Measurements from ENCODE around the gene NOS1. TPM values are rescaled to one million over a fixed set of nuclear protein-coding genes. Genes with fewer than 3 reads are reported as not detected.

Gene NOS1
- total and polyA plus RNA-seq, 7 experiments from 2014 or later: not detected

- no peak for ATAC-seq
- peaks cover 0 to 11% (median 2%) of the 10 kb centered on the region in 11 donors for H3K9me3 Mint-ChIP-seq
- Histone ChIP-seq H3K27me3 (ENCODE audit: control insufficient read depth in 2 of 2, insufficient read depth in 2 of 2, low read length in 2 of 2) (no peaks in the 10 kb centered on the region), H3K4me3 (ENCODE audit: low read length) (no peak overlapping the region), H3K4me1 (ENCODE audit: control insufficient read depth in 2 of 2, insufficient read depth in 2 of 2, low read length in 2 of 2) (no peaks in the 10 kb centered on the region), H3K36me3 (ENCODE audit: control insufficient read depth in 2 of 3, insufficient read depth in 3 of 3, low read length in 3 of 3) (no peaks in the 10 kb centered on the region), H3K9me3 (ENCODE audit: control insufficient read depth in 2 of 3, low read length in 3 of 3) (no peaks in the 10 kb centered on the region), H3K27ac (ENCODE audit: low read depth, low read length) (no peak overlapping the region)
- no peaks in the 10 kb centered on the region for H3K4me1 Mint-ChIP-seq
- intact Hi-C loops (cut with micrococcal nuclease): no loop called here
- no peak overlapping the region for H3K4me3 Mint-ChIP-seq
- H3K36me3 Mint-ChIP-seq: no peaks in the 10 kb centered on the region
- no peak overlapping the region for H3K27ac Mint-ChIP-seq
- ChIA-PET CTCF (no interaction called here), POLR2A (no interaction called here)
- H3K27me3 Mint-ChIP-seq: peaks cover 0 to 13% (median 0%) of the 10 kb centered on the region in 5 donors
- no peak for DNase-seq
Observed at GRCh38 chr12:117350140-117350539, 11.3 kb downstream of the NOS1 start.

DNA sequence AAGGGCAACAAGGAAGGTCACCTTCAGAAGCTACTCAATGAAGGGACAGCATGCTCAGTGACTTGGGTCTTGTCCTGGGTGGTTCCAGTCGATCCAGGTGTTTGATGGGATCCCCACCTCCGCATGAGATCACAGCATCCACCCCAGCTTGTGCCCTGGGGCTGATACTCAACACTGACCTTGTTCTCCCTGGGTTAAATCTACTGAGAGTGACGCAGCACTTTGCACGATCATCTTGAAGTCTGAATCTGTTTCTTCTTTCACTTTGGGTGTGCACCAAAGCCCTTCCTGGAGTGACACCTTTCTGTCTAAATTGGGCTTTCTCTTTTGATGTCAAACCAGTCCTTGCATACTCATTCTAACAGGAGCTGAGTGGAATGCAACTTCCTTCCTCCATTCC lies 13.8 kb downstream of the NOS1 start:
- intact Hi-C loops (cut with micrococcal nuclease): no loop called here
- Mint-ChIP-seq H3K36me3 (peaks cover 0 to 3% (median 0%) of the 10 kb centered on the region in 5 donors), H3K27ac (no peak overlapping the region), H3K4me1 (peaks cover 0 to 2% (median 0%) of the 10 kb centered on the region in 7 donors), H3K27me3 (peaks cover 0 to 8% (median 6%) of the 10 kb centered on the region in 5 donors), H3K9me3 (peaks cover 0 to 17% (median 3%) of the 10 kb centered on the region in 11 donors), H3K4me3 (no peak overlapping the region)
- CTCF ChIA-PET: no interaction called here
- POLR2A ChIA-PET: no interaction called here
- H3K4me1 ChIP-seq (ENCODE audit: control insufficient read depth in 2 of 2, insufficient read depth in 2 of 2, low read length in 2 of 2): no peaks in the 10 kb centered on the region
- no peaks in the 10 kb centered on the region for H3K27me3 ChIP-seq (ENCODE audit: control insufficient read depth in 2 of 2, insufficient read depth in 2 of 2, low read length in 2 of 2)
- H3K9me3 ChIP-seq (ENCODE audit: control insufficient read depth in 2 of 3, low read length in 3 of 3): no peaks in the 10 kb centered on the region
- H3K27ac ChIP-seq (ENCODE audit: low read depth, low read length): no peak overlapping the region
- DNase-seq: no peak
- H3K36me3 ChIP-seq (ENCODE audit: control insufficient read depth in 2 of 3, insufficient read depth in 3 of 3, low read length in 3 of 3): no peaks in the 10 kb centered on the region
- no peak overlapping the region for H3K4me3 ChIP-seq (ENCODE audit: low read length)
- ATAC-seq: no peak

DNA sequence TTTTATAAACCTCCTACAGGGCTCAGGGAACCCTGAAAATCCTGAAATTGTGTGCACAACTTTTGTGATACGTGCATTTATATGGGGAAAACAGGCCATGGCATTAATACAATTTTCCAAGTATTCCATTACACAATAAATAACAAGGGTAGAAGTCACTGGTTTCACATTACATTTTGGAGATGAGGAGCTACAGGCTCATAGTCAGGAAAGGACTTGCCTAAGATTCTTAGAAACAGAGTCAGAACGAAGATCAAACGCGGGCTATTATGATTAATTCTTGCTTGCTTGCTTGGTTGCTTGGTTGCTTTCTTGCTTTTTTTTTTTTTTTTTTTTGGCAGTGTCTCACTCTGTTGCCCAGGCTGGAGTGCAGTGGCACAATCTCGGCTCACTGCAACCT lies 16.7 kb downstream of the NOS1 start:
- ChIA-PET CTCF (no interaction called here), POLR2A (no interaction called here)
- H3K27ac Mint-ChIP-seq: no peak overlapping the region

DNA sequence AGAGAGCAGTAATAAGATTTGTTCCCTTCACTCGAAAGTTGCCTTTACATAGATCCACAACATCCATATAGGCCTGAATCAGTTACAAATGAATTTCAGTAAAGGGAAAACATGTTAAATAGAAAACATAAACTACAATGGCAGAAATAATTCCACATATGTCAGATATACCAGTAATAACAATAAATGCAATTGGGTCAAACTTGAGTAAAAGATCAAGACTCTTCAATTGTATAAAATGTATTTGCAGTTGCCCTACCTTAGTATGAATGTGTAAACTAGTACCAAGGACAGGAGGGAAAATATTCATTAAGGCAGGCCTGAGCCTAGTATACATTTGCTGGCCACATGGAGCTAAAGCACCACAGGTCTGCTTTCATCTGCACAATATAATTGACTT lies 17.6 kb downstream of the NOS1 start:
- CTCF ChIA-PET: no interaction called here

More for the DNA sequence above, 16.7 kb downstream of the NOS1 start:
- Histone ChIP-seq H3K36me3 (ENCODE audit: control insufficient read depth in 2 of 3, insufficient read depth in 3 of 3, low read length in 3 of 3) (no peaks in the 10 kb centered on the region), H3K4me3 (ENCODE audit: low read length) (no peak overlapping the region), H3K4me1 (ENCODE audit: control insufficient read depth in 2 of 2, insufficient read depth in 2 of 2, low read length in 2 of 2) (no peaks in the 10 kb centered on the region), H3K27ac (ENCODE audit: low read depth, low read length) (no peak overlapping the region), H3K27me3 (ENCODE audit: control insufficient read depth in 2 of 2, insufficient read depth in 2 of 2, low read length in 2 of 2) (no peaks in the 10 kb centered on the region), H3K9me3 (ENCODE audit: control insufficient read depth in 2 of 3, low read length in 3 of 3) (no peaks in the 10 kb centered on the region)
- no peak overlapping the region for H3K4me3 Mint-ChIP-seq
- H3K36me3 Mint-ChIP-seq: peaks cover 0 to 7% (median 0%) of the 10 kb centered on the region in 5 donors
- H3K27me3 Mint-ChIP-seq: peaks cover 0 to 18% (median 13%) of the 10 kb centered on the region in 5 donors
- H3K4me1 Mint-ChIP-seq: peaks cover 0 to 8% (median 0%) of the 10 kb centered on the region in 7 donors
- H3K9me3 Mint-ChIP-seq: peaks cover 0 to 29% (median 6%) of the 10 kb centered on the region in 11 donors
- ATAC-seq: no peak
- DNase-seq: no peak
- intact Hi-C loops (cut with micrococcal nuclease): no loop called here

GRCh38 chr12:117343296-117343695 lies 18.1 kb downstream of the NOS1 start:
- Histone ChIP-seq H3K27me3 (ENCODE audit: control insufficient read depth in 2 of 2, insufficient read depth in 2 of 2, low read length in 2 of 2) (no peaks in the 10 kb centered on the region), H3K36me3 (ENCODE audit: control insufficient read depth in 2 of 3, insufficient read depth in 3 of 3, low read length in 3 of 3) (no peaks in the 10 kb centered on the region), H3K9me3 (ENCODE audit: control insufficient read depth in 2 of 3, low read length in 3 of 3) (no peaks in the 10 kb centered on the region), H3K4me1 (ENCODE audit: control insufficient read depth in 2 of 2, insufficient read depth in 2 of 2, low read length in 2 of 2) (no peaks in the 10 kb centered on the region), H3K27ac (ENCODE audit: low read depth, low read length) (no peak overlapping the region), H3K4me3 (ENCODE audit: low read length) (no peak overlapping the region)
- ChIA-PET CTCF (no interaction called here), POLR2A (no interaction called here)
- no peak for DNase-seq
- H3K4me1 Mint-ChIP-seq: peaks cover 0 to 8% (median 0%) of the 10 kb centered on the region in 7 donors
- intact Hi-C loops (cut with micrococcal nuclease): no loop called here
- H3K9me3 Mint-ChIP-seq: peaks cover 0 to 30% (median 6%) of the 10 kb centered on the region in 11 donors
- no peak overlapping the region for H3K4me3 Mint-ChIP-seq
- peaks cover 0 to 18% (median 16%) of the 10 kb centered on the region in 5 donors for H3K27me3 Mint-ChIP-seq
- no peak for ATAC-seq
- H3K27ac Mint-ChIP-seq: no peak overlapping the region
- H3K36me3 Mint-ChIP-seq: peaks cover 0 to 7% (median 0%) of the 10 kb centered on the region in 5 donors

More for the DNA sequence above, 17.6 kb downstream of the NOS1 start:
- DNase-seq (no peak), ATAC-seq (no peak)
- peaks cover 0 to 7% (median 0%) of the 10 kb centered on the region in 5 donors for H3K36me3 Mint-ChIP-seq
- no peak overlapping the region for H3K4me3 Mint-ChIP-seq
- H3K27me3 Mint-ChIP-seq: peaks cover 0 to 18% (median 13%) of the 10 kb centered on the region in 5 donors
- no peak overlapping the region for H3K27ac Mint-ChIP-seq
- H3K4me1 ChIP-seq (ENCODE audit: control insufficient read depth in 2 of 2, insufficient read depth in 2 of 2, low read length in 2 of 2): no peaks in the 10 kb centered on the region
- H3K36me3 ChIP-seq (ENCODE audit: control insufficient read depth in 2 of 3, insufficient read depth in 3 of 3, low read length in 3 of 3): no peaks in the 10 kb centered on the region
- no peaks in the 10 kb centered on the region for H3K27me3 ChIP-seq (ENCODE audit: control insufficient read depth in 2 of 2, insufficient read depth in 2 of 2, low read length in 2 of 2)
- no peak overlapping the region for H3K27ac ChIP-seq (ENCODE audit: low read depth, low read length)
- peaks cover 0 to 8% (median 0%) of the 10 kb centered on the region in 7 donors for H3K4me1 Mint-ChIP-seq
- POLR2A ChIA-PET: no interaction called here
- no peaks in the 10 kb centered on the region for H3K9me3 ChIP-seq (ENCODE audit: control insufficient read depth in 2 of 3, low read length in 3 of 3)
- H3K4me3 ChIP-seq (ENCODE audit: low read length): no peak overlapping the region
- intact Hi-C loops (cut with micrococcal nuclease): no loop called here
- H3K9me3 Mint-ChIP-seq: peaks cover 0 to 30% (median 6%) of the 10 kb centered on the region in 11 donors

DNA sequence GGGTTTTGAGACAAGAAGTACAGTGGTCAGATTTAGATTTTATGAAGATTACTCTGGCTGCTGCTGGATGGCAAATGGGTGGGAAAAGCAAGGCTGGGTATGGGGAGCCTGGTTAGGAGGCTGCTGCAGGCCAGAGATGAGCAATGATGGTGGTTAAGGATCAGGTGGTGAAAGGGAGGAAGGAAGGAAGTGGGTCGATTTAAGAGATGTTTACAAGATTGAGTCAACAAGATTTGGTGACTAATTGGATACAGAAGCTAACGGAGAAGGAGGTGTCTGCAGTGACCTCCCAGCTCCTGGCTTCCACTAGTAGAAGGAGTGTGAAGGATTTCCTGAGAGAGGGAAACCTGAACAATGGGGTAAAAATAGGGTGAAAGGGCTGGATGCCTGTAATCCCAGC lies 18.7 kb downstream of the NOS1 start:
- CTCF ChIA-PET: no interaction called here
- intact Hi-C loops (cut with micrococcal nuclease): no loop called here

GRCh38 chr12:117342247-117342646 lies 19.2 kb downstream of the NOS1 start:
- Histone ChIP-seq H3K9me3 (ENCODE audit: control insufficient read depth in 2 of 3, low read length in 3 of 3) (no peaks in the 10 kb centered on the region), H3K36me3 (ENCODE audit: control insufficient read depth in 2 of 3, insufficient read depth in 3 of 3, low read length in 3 of 3) (no peaks in the 10 kb centered on the region), H3K27me3 (ENCODE audit: control insufficient read depth in 2 of 2, insufficient read depth in 2 of 2, low read length in 2 of 2) (no peaks in the 10 kb centered on the region), H3K27ac (ENCODE audit: low read depth, low read length) (no peak overlapping the region), H3K4me3 (ENCODE audit: low read length) (no peak overlapping the region), H3K4me1 (ENCODE audit: control insufficient read depth in 2 of 2, insufficient read depth in 2 of 2, low read length in 2 of 2) (no peaks in the 10 kb centered on the region)
- ChIA-PET POLR2A (no interaction called here), CTCF (no interaction called here)
- peaks cover 0 to 30% (median 6%) of the 10 kb centered on the region in 11 donors for H3K9me3 Mint-ChIP-seq
- intact Hi-C loops (cut with micrococcal nuclease): no loop called here
- no peak overlapping the region for H3K4me3 Mint-ChIP-seq
- peaks cover 0 to 18% (median 16%) of the 10 kb centered on the region in 5 donors for H3K27me3 Mint-ChIP-seq
- ATAC-seq (no peak), DNase-seq (no peak)
- peaks cover 0 to 7% (median 0%) of the 10 kb centered on the region in 5 donors for H3K36me3 Mint-ChIP-seq
- no peak overlapping the region for H3K27ac Mint-ChIP-seq
- H3K4me1 Mint-ChIP-seq: peaks cover 0 to 8% (median 0%) of the 10 kb centered on the region in 7 donors

More for the DNA sequence above, 18.7 kb downstream of the NOS1 start:
- ATAC-seq (no peak), DNase-seq (no peak)
- Histone ChIP-seq H3K27me3 (ENCODE audit: control insufficient read depth in 2 of 2, insufficient read depth in 2 of 2, low read length in 2 of 2) (no peaks in the 10 kb centered on the region), H3K27ac (ENCODE audit: low read depth, low read length) (no peak overlapping the region), H3K9me3 (ENCODE audit: control insufficient read depth in 2 of 3, low read length in 3 of 3) (no peaks in the 10 kb centered on the region), H3K36me3 (ENCODE audit: control insufficient read depth in 2 of 3, insufficient read depth in 3 of 3, low read length in 3 of 3) (no peaks in the 10 kb centered on the region), H3K4me3 (ENCODE audit: low read length) (no peak overlapping the region), H3K4me1 (ENCODE audit: control insufficient read depth in 2 of 2, insufficient read depth in 2 of 2, low read length in 2 of 2) (no peaks in the 10 kb centered on the region)
- POLR2A ChIA-PET: no interaction called here
- peaks cover 0 to 8% (median 0%) of the 10 kb centered on the region in 7 donors for H3K4me1 Mint-ChIP-seq
- no peak overlapping the region for H3K27ac Mint-ChIP-seq
- H3K9me3 Mint-ChIP-seq: peaks cover 0 to 30% (median 6%) of the 10 kb centered on the region in 11 donors
- peaks cover 0 to 18% (median 16%) of the 10 kb centered on the region in 5 donors for H3K27me3 Mint-ChIP-seq
- H3K4me3 Mint-ChIP-seq: no peak overlapping the region
- H3K36me3 Mint-ChIP-seq: peaks cover 0 to 7% (median 0%) of the 10 kb centered on the region in 5 donors

All from naive thymus-derived CD4-positive, alpha-beta T cell (primary cell).